ENCODE measurements around the gene MC1R.
"Not testable (repeated sequence)": the region's sequence is repeated elsewhere in the genome, so short reads cannot be mapped to it uniquely, and the experiment has no call there.

MC1R gene

GRCh38 chr16:89925596-89926079 lies 7.0 kb downstream of the MC1R start:
- DNase-seq (ENCODE audit: low spot score): no peak
- in situ Hi-C loops (cut with MboI; ENCODE audit: low pct_unique_long_range_greater_than_20kb, low sequenced_read_pairs, unreplicated experiment): no loop called here
- TF ChIP-seq CTCF (IDR thresholded peaks at IDR 0.05; ENCODE audit: extremely low read depth, insufficient read depth, missing control alignments): no peak

GRCh38 chr16:89931305-89931896 lies 12.7 kb downstream of the MC1R start:
- TF ChIP-seq CTCF (IDR thresholded peaks at IDR 0.05; ENCODE audit: extremely low read depth, insufficient read depth, missing control alignments): no peak
- in situ Hi-C loops (cut with MboI; ENCODE audit: low pct_unique_long_range_greater_than_20kb, low sequenced_read_pairs, unreplicated experiment): no loop called here

GRCh38 chr16:89931964-89932363 lies 13.3 kb downstream of the MC1R start:
- no peak for DNase-seq (ENCODE audit: low spot score)
- no peak for TF ChIP-seq CTCF (IDR thresholded peaks at IDR 0.05; ENCODE audit: extremely low read depth, insufficient read depth, missing control alignments)
- in situ Hi-C loops (cut with MboI; ENCODE audit: low pct_unique_long_range_greater_than_20kb, low sequenced_read_pairs, unreplicated experiment): no loop called here

More at GRCh38 chr16:89931305-89931896, 12.7 kb downstream of the MC1R start:
- no peak for DNase-seq (ENCODE audit: low spot score)

- DNase-seq (ENCODE audit: low spot score); in situ Hi-C loops (cut with MboI; ENCODE audit: low pct_unique_long_range_greater_than_20kb, low sequenced_read_pairs, unreplicated experiment): not testable (repeated sequence)
Measured at GRCh38 chr16:89934019-89934418, 15.4 kb downstream of the MC1R start.

- no peak for TF ChIP-seq CTCF (IDR thresholded peaks at IDR 0.05; ENCODE audit: extremely low read depth, insufficient read depth, missing control alignments)
- in situ Hi-C loops (cut with MboI; ENCODE audit: low pct_unique_long_range_greater_than_20kb, low sequenced_read_pairs, unreplicated experiment): no loop called here
Measured at GRCh38 chr16:89934611-89935553, 16.2 kb downstream of the MC1R start.

GRCh38 chr16:89935620-89936019 lies 17.0 kb downstream of the MC1R start:
- in situ Hi-C loops (cut with MboI; ENCODE audit: low pct_unique_long_range_greater_than_20kb, low sequenced_read_pairs, unreplicated experiment); DNase-seq (ENCODE audit: low spot score): not testable (repeated sequence)

More at GRCh38 chr16:89934611-89935553, 16.2 kb downstream of the MC1R start:
- DNase-seq (ENCODE audit: low spot score): no peak

GRCh38 chr16:89936034-89936433 lies 17.4 kb downstream of the MC1R start:
- TF ChIP-seq CTCF (IDR thresholded peaks at IDR 0.05; ENCODE audit: extremely low read depth, insufficient read depth, missing control alignments): no peak
- in situ Hi-C loops (cut with MboI; ENCODE audit: low pct_unique_long_range_greater_than_20kb, low sequenced_read_pairs, unreplicated experiment): no loop called here
- no peak for DNase-seq (ENCODE audit: low spot score)

Measured in GM13977 (cell line).